Measurements from ENCODE around the gene GIGYF2.
A peak's percentile ranks its signal among the peaks of the same experiment; 100 is the strongest.
"Not testable (repeated sequence)": the region's sequence is repeated elsewhere in the genome, so short reads cannot be mapped to it uniquely, and the experiment has no call there.

The GIGYF2 gene

DNA sequence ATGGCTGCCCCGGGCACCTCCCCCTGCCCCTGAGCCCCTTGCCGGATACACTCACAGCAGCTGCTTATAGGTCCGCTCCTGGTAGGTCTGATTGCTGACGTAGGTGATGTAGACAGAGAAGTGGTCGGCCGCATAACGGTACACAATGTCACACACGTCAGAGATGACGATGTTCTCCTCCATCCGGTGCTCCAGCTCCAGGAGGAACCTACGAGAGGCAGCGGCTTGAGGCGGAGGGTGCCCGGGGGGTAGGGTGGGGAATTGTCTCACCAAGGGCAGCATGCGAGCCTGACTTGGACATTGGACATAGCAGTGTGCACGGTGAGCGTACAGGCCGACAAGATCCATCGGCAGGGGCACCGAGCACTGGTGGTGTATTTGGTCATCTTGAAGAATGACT lies 195.7 kb downstream of the GIGYF2 start:
- DNase-seq (ENCODE audit: low read depth): no peak

DNA sequence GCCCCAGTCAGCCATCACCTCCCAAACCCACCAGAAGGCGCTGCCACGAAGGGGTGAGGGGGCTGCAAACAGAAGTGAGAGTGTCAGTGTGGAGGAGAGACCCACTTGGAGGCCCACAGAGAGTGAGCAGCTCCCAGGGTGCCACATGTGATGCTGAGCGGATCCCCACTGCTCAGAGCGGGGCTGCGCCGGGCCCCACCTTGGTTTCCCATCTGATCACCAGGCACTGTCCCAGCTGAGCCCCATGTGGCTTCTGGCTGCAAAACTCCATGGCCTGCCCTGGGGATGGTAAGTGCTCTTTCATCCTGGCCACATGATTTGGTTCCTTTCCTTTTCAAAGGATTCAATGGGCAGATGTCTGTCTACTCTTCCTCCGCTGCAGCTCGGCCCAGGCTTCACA lies 196.7 kb downstream of the GIGYF2 start:
- no peak for DNase-seq (ENCODE audit: low read depth)

DNA sequence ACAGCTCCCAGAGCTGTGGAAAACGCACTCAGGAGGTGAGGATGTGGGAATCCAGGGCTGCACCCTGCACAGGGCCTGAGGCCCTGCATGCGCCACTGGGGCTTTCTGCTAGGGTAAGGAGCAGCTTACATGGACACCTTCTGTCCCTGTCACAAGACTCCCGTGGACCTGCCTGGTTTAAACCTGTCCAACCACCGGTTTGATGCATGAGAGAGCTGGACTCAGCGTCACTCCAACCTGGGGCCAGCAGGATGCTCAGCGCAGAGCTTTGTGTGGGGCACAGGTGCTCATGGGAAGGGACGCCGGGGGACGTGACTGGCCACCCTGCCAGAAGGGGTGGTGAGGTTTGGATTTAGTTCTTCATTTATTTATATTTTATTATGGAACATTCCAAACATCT lies 197.1 kb downstream of the GIGYF2 start:
- no peak for DNase-seq (ENCODE audit: low read depth)

DNA sequence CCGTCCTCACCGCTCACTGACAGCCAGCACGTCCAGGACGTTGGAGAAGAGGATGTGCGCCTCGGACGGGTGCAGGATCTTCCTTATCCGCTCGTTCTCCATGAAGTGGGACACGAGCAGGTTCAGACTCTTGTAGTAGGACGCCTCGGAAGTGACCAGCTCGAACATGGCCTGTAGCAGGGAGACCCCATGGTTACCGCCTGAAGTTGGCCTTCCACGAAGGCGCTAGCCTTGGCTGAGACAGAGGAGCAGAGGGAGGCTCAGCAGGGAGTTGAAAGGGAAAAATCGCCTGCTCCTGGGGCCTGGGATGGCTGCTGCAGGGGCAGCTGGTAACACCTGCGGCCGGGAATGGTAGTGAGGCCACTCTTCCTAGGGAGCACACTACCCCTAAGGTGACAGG lies 197.6 kb downstream of the GIGYF2 start:
- DNase-seq (ENCODE audit: low read depth): no peak

DNA sequence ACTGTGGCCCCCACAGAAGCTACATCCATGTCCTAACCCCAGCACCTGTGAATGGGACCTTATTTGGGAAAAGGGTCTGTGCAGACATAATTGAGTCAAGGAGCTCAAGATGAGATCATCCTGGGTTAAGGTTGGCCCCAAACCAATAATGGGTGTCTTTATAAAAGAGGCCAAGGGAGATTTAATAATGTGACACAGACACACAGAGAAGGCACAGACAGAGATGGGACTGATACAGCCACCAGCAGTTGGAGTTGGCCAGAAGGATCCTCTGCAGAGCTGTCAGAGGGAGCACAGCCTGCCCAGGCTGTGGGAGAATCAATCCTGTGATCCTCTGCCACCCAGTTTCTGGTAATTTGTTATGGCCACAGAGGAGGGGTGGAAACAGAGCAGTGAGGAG lies 199.0 kb downstream of the GIGYF2 start:
- no peak for DNase-seq (ENCODE audit: low read depth)

DNA sequence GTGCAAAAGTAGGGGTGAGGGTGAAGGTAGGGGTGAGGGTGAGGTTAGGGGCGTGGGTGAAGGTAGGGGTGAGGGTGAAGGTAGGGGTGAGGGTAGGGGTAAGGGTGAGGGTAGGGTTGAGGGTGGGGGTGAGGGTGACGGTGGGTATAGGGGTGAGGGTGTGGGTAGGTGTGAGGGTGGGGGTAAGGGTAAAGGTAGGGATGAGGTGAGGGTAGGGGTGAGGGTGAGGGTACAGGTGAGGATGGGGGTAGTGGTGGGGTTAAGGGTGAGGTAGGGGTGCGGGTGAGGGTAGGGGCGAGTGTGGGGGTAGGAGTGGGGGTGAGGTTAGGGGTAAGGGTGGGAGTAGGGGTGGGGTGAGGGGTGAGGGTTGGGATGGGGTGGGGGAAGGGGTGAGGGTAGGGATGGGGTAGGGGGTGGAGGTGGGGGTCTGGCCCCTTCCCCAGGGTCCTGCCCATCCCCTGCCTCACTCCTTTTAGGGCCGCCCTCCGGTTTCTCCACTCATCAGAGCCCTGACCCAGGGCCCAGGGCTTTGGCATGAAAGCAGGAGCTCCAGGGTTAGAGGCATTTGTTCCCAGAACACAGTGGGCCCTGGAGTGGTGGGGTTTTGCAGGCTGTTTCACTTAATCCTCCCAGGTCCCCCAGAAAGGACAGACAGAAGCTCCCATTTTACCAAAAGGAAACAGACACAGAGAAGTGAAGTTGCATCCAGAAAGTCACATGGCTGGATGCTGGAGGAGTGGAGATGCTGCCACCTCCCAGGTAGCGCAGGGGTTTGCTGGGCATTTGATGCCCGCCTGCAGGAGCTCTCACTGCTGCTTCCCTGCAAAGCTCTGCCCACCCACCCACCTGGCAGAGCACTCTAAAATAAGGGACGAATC lies 199.8 kb downstream of the GIGYF2 start:
- no peak for DNase-seq (ENCODE audit: low read depth)

DNA sequence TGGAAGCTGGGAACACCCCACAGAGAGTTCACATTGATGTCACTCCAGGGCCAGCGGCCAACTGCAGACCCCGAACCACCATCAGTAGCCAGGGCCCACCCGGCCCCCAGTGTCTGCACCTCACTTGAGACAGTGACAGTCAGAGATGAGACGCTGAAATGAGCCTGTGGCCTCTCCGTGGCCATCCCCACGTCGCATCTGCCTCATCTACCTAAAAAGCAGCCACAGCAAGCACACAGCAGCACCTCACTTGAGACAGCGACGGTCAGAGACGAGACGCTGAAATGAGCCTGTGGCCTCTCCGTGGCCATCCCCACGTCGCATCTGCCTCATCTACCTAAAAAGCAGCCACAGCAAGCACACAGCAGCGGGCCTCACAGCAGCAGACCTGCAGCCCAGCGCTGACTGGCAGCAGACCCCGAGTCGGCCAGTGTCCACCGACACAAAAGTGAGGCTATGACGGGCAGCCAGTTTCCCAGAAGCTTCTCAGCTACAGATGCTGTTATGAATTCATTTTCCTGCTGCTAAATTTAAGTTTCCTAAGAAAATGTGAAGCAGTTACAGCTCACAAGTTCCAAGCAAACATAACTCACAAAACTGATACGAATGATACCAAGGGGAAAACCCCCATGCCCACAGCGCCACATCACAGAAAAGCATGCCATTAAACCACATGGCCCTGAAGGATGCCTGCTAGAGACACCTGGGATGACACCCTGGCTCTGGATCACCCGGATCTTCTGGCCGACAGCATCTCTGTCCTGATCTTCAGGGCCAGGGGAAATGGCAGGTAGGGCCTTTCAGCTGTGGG lies 200.7 kb downstream of the GIGYF2 start:
- DNase-seq (ENCODE audit: low read depth): peak; percentile 9

DNA sequence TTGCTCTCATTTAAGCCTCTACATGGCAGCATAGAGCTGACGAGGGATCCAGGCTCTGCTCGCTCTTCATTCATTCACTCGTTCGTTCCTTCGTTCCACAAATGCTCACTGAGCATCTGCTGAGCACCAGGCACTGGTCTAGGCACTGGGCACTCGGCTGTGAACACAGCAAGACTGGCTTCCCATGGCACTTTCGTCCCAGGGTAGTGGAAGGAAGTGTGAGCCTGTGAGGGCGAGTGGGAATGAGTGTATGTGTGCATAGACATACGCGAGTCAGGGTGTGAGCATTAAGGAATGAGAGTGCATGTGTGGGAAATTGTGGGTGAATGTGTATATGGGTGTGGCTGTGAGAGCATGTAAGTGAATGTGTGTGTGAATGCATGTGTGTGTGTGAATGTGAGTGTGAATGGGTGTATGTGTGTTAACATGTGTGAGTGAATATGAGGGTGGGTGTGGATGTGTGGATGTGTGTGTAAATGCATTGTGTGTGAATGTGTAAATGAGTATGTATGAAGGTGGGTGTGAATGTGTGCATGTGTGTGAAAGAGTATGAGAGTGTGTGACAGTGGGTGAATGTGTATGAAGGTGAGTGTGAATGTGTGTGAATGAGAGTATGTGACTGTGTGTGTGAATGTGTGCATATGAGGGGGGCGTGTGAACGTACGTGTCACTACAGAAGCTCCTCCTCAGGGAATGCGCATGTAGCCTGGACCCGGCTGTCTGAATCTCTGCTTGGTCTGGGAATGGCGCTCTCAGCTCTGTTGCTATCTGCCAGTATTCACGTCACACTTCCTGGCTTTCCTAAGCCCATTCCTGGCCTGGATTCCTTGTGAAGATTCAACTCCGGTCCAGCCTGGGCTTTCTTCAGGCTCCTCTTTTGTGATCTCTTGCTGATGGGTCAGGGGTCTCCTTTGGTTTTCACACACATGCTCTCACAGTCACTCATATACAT lies 201.7 kb downstream of the GIGYF2 start:
- DNase-seq (ENCODE audit: low read depth): no peak

DNA sequence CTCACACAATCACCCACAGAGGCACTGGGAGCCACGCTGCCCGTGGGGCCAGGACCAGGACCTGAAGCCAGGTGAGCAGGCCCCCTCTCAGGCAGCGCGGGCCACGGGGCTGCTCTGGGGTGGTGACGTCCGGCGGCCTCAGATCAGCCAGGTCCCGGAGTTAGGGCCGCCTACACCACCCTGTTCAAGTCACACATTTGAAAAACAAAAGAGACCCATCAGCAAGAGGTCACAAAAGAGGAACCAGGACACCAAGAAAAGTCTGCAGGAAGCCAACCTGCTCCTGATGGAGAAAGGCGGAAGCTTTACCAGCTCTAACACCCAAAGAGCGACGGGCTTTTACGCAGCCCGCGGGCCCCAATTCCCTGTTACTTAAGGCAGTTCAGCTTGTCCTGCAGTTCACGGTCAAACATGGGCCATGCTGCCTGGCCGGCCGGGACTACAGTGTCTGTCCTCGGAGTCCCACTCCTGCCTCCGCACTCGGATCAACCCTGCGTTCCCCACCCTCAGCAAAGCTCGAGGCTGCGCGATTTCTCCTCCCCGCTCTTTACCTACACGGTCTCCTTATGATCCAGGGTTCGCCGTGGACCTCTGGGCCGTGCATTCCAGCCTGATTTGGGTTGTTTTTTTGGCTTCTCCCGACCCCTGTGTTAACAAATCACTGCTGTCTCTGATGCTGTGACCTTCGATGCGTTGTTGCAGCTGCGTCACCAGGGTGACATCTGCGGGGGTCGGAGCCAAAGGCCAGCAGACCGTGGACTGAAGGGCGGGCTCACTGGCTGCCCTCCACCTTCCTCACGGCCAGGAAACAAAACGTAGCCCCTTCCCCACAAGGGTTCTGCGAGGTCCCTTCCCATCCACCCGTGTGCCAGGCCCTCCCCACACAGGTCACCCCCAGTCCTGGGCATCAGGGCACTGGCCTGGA lies 203.9 kb downstream of the GIGYF2 start:
- no peak for DNase-seq (ENCODE audit: low read depth)

DNA sequence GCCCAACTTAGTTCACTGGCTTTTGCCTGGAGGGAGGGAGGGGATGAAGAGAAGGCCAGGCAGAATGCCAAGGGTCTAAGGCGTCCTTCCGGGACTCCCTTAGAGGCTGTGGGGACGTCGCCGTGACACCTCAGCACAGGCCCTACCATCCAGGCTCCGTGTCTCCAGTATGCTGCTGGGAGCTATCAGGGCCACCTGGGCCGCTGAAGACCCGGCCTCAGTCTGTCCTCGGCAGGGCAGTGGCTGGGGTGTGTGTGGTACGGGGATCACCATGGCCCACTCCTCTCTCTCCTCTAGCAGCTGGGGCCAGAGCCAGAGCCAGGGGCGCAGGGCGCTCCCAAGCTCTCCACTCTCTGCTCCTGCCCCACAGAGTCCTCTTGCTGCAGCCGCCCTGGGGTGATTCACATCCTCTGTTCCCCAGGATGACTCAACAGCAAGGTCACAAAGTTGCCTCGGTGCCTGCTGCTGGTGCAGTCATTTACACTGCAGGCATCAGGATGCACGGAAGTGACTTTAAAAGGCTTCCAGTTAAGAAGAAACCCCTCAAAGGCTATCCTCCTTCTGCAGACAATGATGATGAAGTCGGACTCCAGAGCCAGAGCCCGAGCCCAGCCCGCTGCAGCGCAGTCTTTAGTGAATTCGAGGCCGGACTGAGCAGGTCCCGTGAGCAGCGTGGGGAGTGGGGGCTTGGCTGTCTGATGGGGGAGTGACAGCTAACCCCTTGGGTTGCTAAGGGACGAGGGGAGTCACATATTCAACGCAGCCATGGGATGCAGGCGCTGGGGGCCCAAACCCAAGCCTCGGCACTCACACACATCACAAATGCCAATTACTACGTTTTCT lies 204.8 kb downstream of the GIGYF2 start:
- DNase-seq (ENCODE audit: low read depth): no peak

DNA sequence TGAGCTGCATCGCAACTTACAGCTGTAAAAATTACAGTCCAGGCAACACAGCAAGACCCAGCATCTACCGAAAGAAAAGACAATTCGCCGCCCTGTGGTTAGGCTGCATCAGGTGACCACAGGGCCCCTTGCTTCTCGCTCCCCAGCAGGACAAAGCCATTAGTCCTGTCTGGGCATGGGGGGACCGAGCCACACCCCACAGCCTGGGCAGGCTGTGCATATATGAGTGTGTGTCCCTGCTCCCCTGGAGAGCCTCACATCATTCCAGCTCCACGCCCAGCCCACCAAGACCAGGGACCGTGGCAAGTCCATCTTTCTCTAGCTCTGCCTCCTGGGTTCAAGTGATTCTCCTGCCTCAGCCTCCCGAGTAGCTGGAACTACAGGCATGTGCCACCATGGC lies 206.9 kb downstream of the GIGYF2 start:
- DNase-seq (ENCODE audit: low read depth): no peak

DNA sequence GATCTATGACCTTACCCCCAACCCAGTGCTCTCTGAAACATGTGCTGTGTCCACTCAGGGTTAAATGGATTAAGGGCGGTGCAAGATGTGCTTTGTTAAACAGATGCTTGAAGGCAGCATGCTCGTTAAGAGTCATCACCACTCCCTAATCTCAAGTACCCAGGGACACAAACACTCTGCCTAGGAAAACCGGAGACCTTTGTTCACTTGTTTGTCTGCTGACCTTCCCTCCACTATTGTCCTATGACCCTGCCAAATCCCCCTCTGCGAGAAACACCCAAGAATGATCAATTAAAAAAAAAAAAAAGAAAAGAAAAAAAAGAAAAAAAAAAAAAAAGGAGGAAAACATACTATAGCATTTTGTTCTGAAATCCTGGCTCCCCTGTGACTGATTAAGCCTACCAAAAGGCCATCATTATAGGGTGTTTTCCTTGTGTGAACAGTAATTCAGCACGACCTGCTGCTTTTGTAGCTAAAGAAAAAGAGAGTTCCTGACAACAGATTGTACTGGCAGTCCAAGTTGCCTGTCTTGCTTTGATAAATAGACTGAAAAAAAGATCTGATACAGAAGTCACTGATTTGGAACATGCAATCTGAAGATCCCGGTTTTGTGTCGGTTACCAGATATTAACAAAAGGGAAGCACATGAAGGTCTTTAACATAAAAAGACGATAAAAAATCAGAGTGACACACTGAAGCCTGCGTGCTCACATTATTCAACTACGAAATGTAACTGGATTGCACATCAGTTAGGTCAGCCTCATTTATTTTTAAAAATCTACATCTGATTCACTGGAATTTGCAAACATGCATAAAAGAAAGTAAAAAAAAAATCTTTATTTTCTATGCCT lies 210.0 kb downstream of the GIGYF2 start:
- not testable (repeated sequence) for DNase-seq (ENCODE audit: low read depth)

DNA sequence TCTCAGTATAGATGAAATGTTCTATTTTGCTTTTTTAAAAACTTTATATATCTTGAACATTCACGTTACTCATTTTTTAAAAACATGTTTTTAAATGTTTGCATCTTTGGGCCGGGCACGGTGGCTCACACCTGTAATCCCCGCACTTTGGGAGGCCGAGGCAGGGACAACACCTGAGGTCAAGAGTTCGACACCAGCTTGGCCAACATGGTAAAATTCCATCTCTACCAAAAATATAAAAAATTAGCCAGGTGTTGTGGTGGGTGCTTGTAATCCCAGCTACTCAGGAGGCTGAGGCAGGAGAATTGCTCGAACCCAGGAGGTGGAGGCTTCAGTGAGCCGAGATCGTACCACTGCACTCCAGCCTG lies 210.6 kb downstream of the GIGYF2 start:
- DNase-seq (ENCODE audit: low read depth): not testable (repeated sequence)

DNA sequence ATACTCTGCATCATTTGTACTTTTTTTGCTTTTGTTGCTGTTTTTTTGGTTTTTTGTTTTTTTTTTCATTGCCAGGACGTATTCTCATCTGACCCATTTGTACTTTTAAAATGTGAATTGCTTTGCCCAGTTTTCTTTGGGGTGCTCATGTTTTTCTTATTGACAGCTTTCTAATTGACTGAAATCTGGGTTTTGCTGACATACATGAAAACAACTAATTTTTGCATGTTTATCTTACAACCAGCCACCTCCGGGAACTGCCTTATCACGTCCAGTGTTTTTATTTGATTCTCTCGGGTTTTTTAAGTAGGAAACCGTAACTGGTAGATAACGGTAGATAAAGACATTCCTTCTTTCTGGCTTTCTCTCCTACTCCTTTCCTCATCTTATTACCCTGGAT lies 211.6 kb downstream of the GIGYF2 start:
- DNase-seq (ENCODE audit: low read depth): no peak
